ENCODE results near the gene TIPRL. TPM values are rescaled to one million over a fixed set of nuclear protein-coding genes. Genes with fewer than 3 reads are reported as not detected.

The TIPRL gene
- total and polyA plus RNA-seq, 2 of the 8 experiments (the other 6 are each of a cell fraction or from before 2014, with no cell fraction given) = 8.1 to 27.4 TPM

- 0 out of 7 replicates have a peak, but pooled peaks cover 0 to 3% (median 0%) of the 10 kb centered on the region in 4 experiments for H3K4me1 ChIP-seq (replicated peaks in 1 of 4; ENCODE audit: control insufficient read depth in 3 of 4, insufficient read depth in 4 of 4, low read length in 3 of 4)
- WGBS, 2 experiments (ENCODE audit: extremely low coverage in 1 of 2, insufficient coverage in 1 of 2, insufficient read length in 1 of 2, insufficient replicate concordance in 2 of 2, low coverage in 1 of 2, low lambda C conversion rate in 2 of 2, missing lambda C conversion rate in 1 of 2) = 57% methylated on average over 3 of the region's 3 CpGs; no CpG with 5 or more reads in 1 of the 2 experiments
- no peak for TF ChIP-seq YY1 (IDR thresholded peaks at IDR 0.05; ENCODE audit: low read depth, low read length)
- no peak for TF ChIP-seq NRF1 (IDR thresholded peaks at IDR 0.05; ENCODE audit: low read depth, low read length)
- TF ChIP-seq SP4 (IDR thresholded peaks at IDR 0.05; ENCODE audit: low read length) = no peak
- TF ChIP-seq CHD2 (IDR thresholded peaks at IDR 0.05; ENCODE audit: low read length) = no peak
- TF ChIP-seq TCF12 (IDR thresholded peaks at IDR 0.05; ENCODE audit: low read depth, low read length) = no peak
- no peak for TF ChIP-seq HDAC6 (IDR thresholded peaks at IDR 0.05; ENCODE audit: low read depth, low read length)
- no peak for TF ChIP-seq RAD21 (IDR thresholded peaks at IDR 0.05 in 1 of 2, conservative IDR thresholded peaks at IDR 0.05 in 1 of 2; ENCODE audit: low read depth in 2 of 2, low read length in 2 of 2)
- TF ChIP-seq ATF2 (IDR thresholded peaks at IDR 0.05; ENCODE audit: low read length) = no peak
- TF ChIP-seq KDM5A (IDR thresholded peaks at IDR 0.05; ENCODE audit: low read length) = no peak
- TF ChIP-seq BACH1 (IDR thresholded peaks at IDR 0.05; ENCODE audit: low read length) = no peak
- no peak for TF ChIP-seq CEBPB (IDR thresholded peaks at IDR 0.05; ENCODE audit: low read depth, low read length)
- no peak for TF ChIP-seq SIRT6 (IDR thresholded peaks at IDR 0.05; ENCODE audit: low read length)
- TF ChIP-seq SRF (IDR thresholded peaks at IDR 0.05; ENCODE audit: low read depth, low read length) = no peak
- TF ChIP-seq KDM1A (IDR thresholded peaks at IDR 0.05; ENCODE audit: borderline replicate concordance, low read length) = no peak
- no peak for TF ChIP-seq JUN (IDR thresholded peaks at IDR 0.05; ENCODE audit: low read depth, low read length)
Observed at GRCh38 chr1:168199056-168199455, 20.3 kb downstream of the TIPRL start.

More at GRCh38 chr1:168199056-168199455, 20.3 kb downstream of the TIPRL start:
- Histone ChIP-seq H3K4me3 (ENCODE audit: extremely low read depth in 1 of 4, insufficient read depth in 2 of 4, low read depth in 3 of 4, low read length in 4 of 4) (no peak overlapping the region), H4K8ac (ENCODE audit: extremely low read depth, insufficient read depth, low read length) (no peak overlapping the region), H3K79me1 (ENCODE audit: low read depth, low read length) (no peaks in the 10 kb centered on the region), H3K9ac (replicated peaks in 1 of 4; ENCODE audit: extremely low read depth in 1 of 4, low read depth in 3 of 4, low read length in 3 of 4) (no peak overlapping the region), H3K27me3 (replicated peaks in 1 of 4; ENCODE audit: control insufficient read depth in 3 of 4, extremely low read depth in 1 of 4, insufficient read depth in 3 of 4, low read length in 3 of 4) (no peaks in the 10 kb centered on the region), H3K18ac (ENCODE audit: extremely low read depth, low read length) (no peak overlapping the region), H3K23me2 (ENCODE audit: low read depth, low read length) (no peaks in the 10 kb centered on the region), H2AFZ (ENCODE audit: low read length) (no peak overlapping the region), H4K91ac (replicated peaks; ENCODE audit: insufficient read length, low read length) (no peak overlapping the region), H3K36me3 (ENCODE audit: control insufficient read depth in 2 of 4, insufficient read depth in 4 of 4, low read length in 3 of 4) (peaks cover 0 to 8% (median 0%) of the 10 kb centered on the region in 4 experiments; a peak in 3 of 8 replicates), H3K4ac (replicated peaks; ENCODE audit: insufficient read length, low read depth, low read length) (no peak overlapping the region), H2BK15ac (ENCODE audit: low read length) (no peak overlapping the region), H3K56ac (replicated peaks; ENCODE audit: insufficient read length, low read depth, low read length) (no peak overlapping the region), H2BK20ac (ENCODE audit: low read length) (no peak overlapping the region), H3K27ac (ENCODE audit: low read depth, low read length) (no peak overlapping the region), H4K5ac (ENCODE audit: insufficient read length, low read depth, low read length) (no peak overlapping the region), H3K79me2 (ENCODE audit: control insufficient read depth in 1 of 2, insufficient read depth in 2 of 2, low read length in 2 of 2) (no peaks in the 10 kb centered on the region), H3K14ac (ENCODE audit: insufficient read length) (no peak overlapping the region), H3K9me3 (ENCODE audit: insufficient read depth in 2 of 2, low read depth in 1 of 2, low read length in 1 of 2) (no peaks in the 10 kb centered on the region), H4K20me1 (replicated peaks in 1 of 2; ENCODE audit: control insufficient read depth in 1 of 2, insufficient read depth in 2 of 2, low read length in 2 of 2) (no peaks in the 10 kb centered on the region), H2AK5ac (ENCODE audit: low read depth, low read length) (no peak overlapping the region), H2BK5ac (ENCODE audit: low read depth, low read length) (no peak overlapping the region), H2BK12ac (ENCODE audit: low read depth, low read length) (no peak overlapping the region), H3K4me2 (ENCODE audit: insufficient read depth in 1 of 2, low read depth in 2 of 2, low read length in 2 of 2) (no peak overlapping the region), H2BK120ac (replicated peaks; ENCODE audit: low read depth, low read length) (no peak overlapping the region), H3K23ac (ENCODE audit: insufficient read length) (no peak overlapping the region)
- CTCF ChIA-PET (ENCODE audit: partially characterized antibody) = interaction anchor here (1.1 kb wide), 1 partner anchor 18 kb away, joined by 3 read pairs; no protein-coding TSS in a partner anchor
- POLR2A ChIA-PET (ENCODE audit: partially characterized antibody) = no interaction called here
- DNase-seq (ENCODE audit: low read depth in 1 of 2, low spot score in 2 of 2) = no peak
- no peak for FAIRE-seq
